HepG2 (cell line): ENCODE measurements around the gene SRR.
"Not testable (repeated sequence)": the region's sequence is repeated elsewhere in the genome, so short reads cannot be mapped to it uniquely, and the experiment has no call there.

Experiments
- CBX2 ChIP-seq, 2 experiments: fragments of 200-600 bp in 1 of 2; sonication (generic); formaldehyde crosslinking in 1 of 2; IDR thresholded peaks; 2 replicates each; pipeline versions ENCODE4 v1.7.0 to v1.8.1; 2018 to 2022; ENCODE audit warnings: low read depth in 2 of 2, low read length in 1 of 2, mild to moderate bottlenecking in 1 of 2, missing genetic modification reagents in 1 of 2
- CTCF ChIP-seq: sonication (generic); formaldehyde crosslinking; IDR thresholded peaks from 2 replicates; pipeline ENCODE4 v1.5.0; 2020; ENCODE audit warnings: mild to moderate bottlenecking, missing genetic modification reagents, moderate library complexity
- EZH2 ChIP-seq: conservative IDR thresholded peaks from 2 replicates; pipeline ENCODE4 v1.6.1; 2012; ENCODE audit warnings: mild to moderate bottlenecking, low read depth, low read length, moderate library complexity
- GRHL1 ChIP-seq: sonication (generic); formaldehyde crosslinking; conservative IDR thresholded peaks from 2 replicates; pipeline ENCODE4 v1.8.0; 2022; ENCODE audit warnings: missing genetic modification reagents
- HDAC2 ChIP-seq: sonication (generic); formaldehyde crosslinking; IDR thresholded peaks from 2 replicates; pipeline ENCODE4 v1.4.0; 2020; ENCODE audit warnings: missing genetic modification reagents
- MAX ChIP-seq: IDR thresholded peaks from 2 replicates; pipeline ENCODE4 v1.6.1; 2012; ENCODE audit warnings: inconsistent platforms
- NBN ChIP-seq: fragments of 450-650 bp; conservative IDR thresholded peaks from 2 replicates; pipeline ENCODE4 v1.6.1; 2017
- SRY ChIP-seq: sonication (generic); formaldehyde crosslinking; IDR thresholded peaks from 2 replicates; pipeline ENCODE4 v1.8.0; 2022; ENCODE audit warnings: mild to moderate bottlenecking, missing genetic modification reagents
- USF2 ChIP-seq, 2 experiments: sonication (generic) in 1 of 2; formaldehyde crosslinking in 1 of 2; IDR thresholded peaks; 2 replicates each; pipeline versions ENCODE4 v1.5.1 to v1.6.1; 2011 to 2020; ENCODE audit warnings: borderline replicate concordance in 1 of 2, low read depth in 1 of 2, low read length in 1 of 2, mild to moderate bottlenecking in 1 of 2, missing genetic modification reagents in 1 of 2, moderate library complexity in 1 of 2
- ZBTB1 ChIP-seq: sonication (generic); formaldehyde crosslinking; IDR thresholded peaks from 2 replicates; pipeline ENCODE4 v1.4.0; 2020; ENCODE audit warnings: missing genetic modification reagents, borderline replicate concordance
- ZBTB44 ChIP-seq: sonication (generic); formaldehyde crosslinking; IDR thresholded peaks from 2 replicates; pipeline ENCODE4 v1.4.0; 2020; ENCODE audit warnings: missing genetic modification reagents
- ZNF251 ChIP-seq: sonication (generic); formaldehyde crosslinking; IDR thresholded peaks from 2 replicates; pipeline ENCODE4 v1.9.0; 2021; ENCODE audit warnings: mild to moderate bottlenecking, missing genetic modification reagents

- not testable (repeated sequence) for TF ChIP-seq CBX2 (IDR thresholded peaks at IDR 0.05; ENCODE audit: low read depth, low read length); CBX2 (CRISPR knock-in tag; IDR thresholded peaks at IDR 0.05; ENCODE audit: low read depth); ZBTB1; ZBTB44; EZH2; USF2 (IDR thresholded peaks at IDR 0.05; ENCODE audit: low read depth, low read length); USF2 (CRISPR knock-in tag; IDR thresholded peaks at IDR 0.05; ENCODE audit: borderline replicate concordance); MAX; ZNF251 (CRISPR knock-in tag); CTCF (CRISPR knock-in tag); HDAC2 (CRISPR knock-in tag); GRHL1 (CRISPR knock-in tag); NBN; SRY (CRISPR knock-in tag)
Measured at GRCh38 chr17:2316916-2317205, 13.1 kb downstream of the SRR start.
